PC-9 (cell line): ENCODE data around the gene ADSS1. TPM values are rescaled to one million over a fixed set of nuclear protein-coding genes. Genes with fewer than 3 reads are reported as not detected.

ENCODE experiments used
- BruUV-seq: library from RNA; stranded (reverse); fragments of 400-500 nt; replicated peaks from 2 replicates; lab custom pipeline; 2021; lab: Mats Ljungman, UMichigan
- CTCF ChIA-PET: fragments of 300-600 bp; sonication (Branson Sonifier 250); formaldehyde crosslinking; loops from one replicate; lab custom pipeline; 2022; ENCODE audit warnings: antibody characterized with exemption; lab: Charles Lee
- POLR2A ChIA-PET: fragments of 300-600 bp; sonication (Branson Sonifier 250); formaldehyde crosslinking; loops from one replicate; lab custom pipeline; 2022; ENCODE audit warnings: antibody characterized with exemption; ENCODE audit not compliant: unreplicated experiment; lab: Charles Lee
- DNase-seq, 2 experiments: peaks; one replicate each; pipeline versions ENCODE4 v3.0.0 to v3.0.0-alpha.2; 2015 to 2022; ENCODE audit warnings: mixed read lengths in 1 of 2
- H2AFZ ChIP-seq: fragments of 200-600 bp; sonication (generic); 2 replicates; pipeline ENCODE4 v1.8.1; 2017; ENCODE audit warnings: antibody characterized with exemption
- H3F3A ChIP-seq: fragments of 200-600 bp; sonication (generic); 2 replicates; pipeline ENCODE4 v1.8.1; 2017; ENCODE audit warnings: antibody characterized with exemption, mild to moderate bottlenecking, low read depth; ENCODE audit not compliant: insufficient read depth
- H3K27ac ChIP-seq: fragments of 200-600 bp; sonication (generic); 2 replicates; pipeline ENCODE4 v1.6.1; 2016; ENCODE audit warnings: mixed run types
- H3K27me3 ChIP-seq: fragments of 200-600 bp; sonication (generic); 2 replicates; pipeline ENCODE4 v1.6.1; 2016; ENCODE audit warnings: low read depth, mixed run types; ENCODE audit not compliant: insufficient read depth
- H3K36me3 ChIP-seq: fragments of 200-600 bp; sonication (generic); 2 replicates; pipeline ENCODE4 v1.6.1; 2016; ENCODE audit warnings: low read depth, mixed run types
- H3K4me1 ChIP-seq: fragments of 200-600 bp; sonication (generic); replicated peaks from 2 replicates; pipeline ENCODE4 v1.6.1; 2016; ENCODE audit warnings: mixed run types; ENCODE audit not compliant: insufficient read depth
- H3K4me2 ChIP-seq: fragments of 200-600 bp; sonication (generic); 2 replicates; pipeline ENCODE4 v1.6.1; 2017; ENCODE audit warnings: mixed run types
- H3K4me3 ChIP-seq: fragments of 200-600 bp; sonication (generic); 2 replicates; pipeline ENCODE4 v1.6.1; 2016; ENCODE audit warnings: mixed run types
- H3K79me2 ChIP-seq: fragments of 200-600 bp; sonication (generic); 2 replicates; pipeline ENCODE4 v1.6.1; 2017; ENCODE audit warnings: low read depth, mixed run types
- H3K9me2 ChIP-seq: fragments of 200-600 bp; sonication (generic); 2 replicates; pipeline ENCODE4 v1.8.1; 2017; ENCODE audit warnings: mild to moderate bottlenecking; ENCODE audit not compliant: insufficient read depth
- H3K9me3 ChIP-seq: fragments of 200-600 bp; sonication (generic); 2 replicates; pipeline ENCODE4 v1.8.1; 2016; ENCODE audit warnings: low read depth; ENCODE audit not compliant: insufficient read depth
- H4K20me1 ChIP-seq: fragments of 200-600 bp; sonication (generic); 2 replicates; pipeline ENCODE4 v1.8.1; 2017; ENCODE audit not compliant: insufficient read depth
- EZH2 ChIP-seq: fragments of 200-600 bp; sonication (generic); IDR thresholded peaks from 2 replicates; pipeline ENCODE4 v1.8.0; 2017; ENCODE audit warnings: antibody characterized with exemption, low read depth
- intact Hi-C: fragments of 100-400 bp; cut with micrococcal nuclease; formaldehyde crosslinking; loops from one replicate; pipeline ENCODE4 v1.10.0; 2022; ENCODE audit not compliant: unreplicated experiment
- total RNA-seq: library from RNA; stranded (reverse); gene quantifications from 2 replicates; pipeline ENCODE4 v1.2.3, GENCODE V29; 2021
- TF ChIP-seq, protein P1 (sequence below): fragments of 200-600 bp; sonication (generic); conservative IDR thresholded peaks from 2 replicates; pipeline ENCODE4 v1.6.1; 2017; ENCODE audit warnings: mixed run types, antibody characterized with exemption, mild to moderate bottlenecking, moderate library complexity

Gene ADSS1
- total RNA-seq, 1 experiment from 2014 or later = 5.8 TPM

DNA sequence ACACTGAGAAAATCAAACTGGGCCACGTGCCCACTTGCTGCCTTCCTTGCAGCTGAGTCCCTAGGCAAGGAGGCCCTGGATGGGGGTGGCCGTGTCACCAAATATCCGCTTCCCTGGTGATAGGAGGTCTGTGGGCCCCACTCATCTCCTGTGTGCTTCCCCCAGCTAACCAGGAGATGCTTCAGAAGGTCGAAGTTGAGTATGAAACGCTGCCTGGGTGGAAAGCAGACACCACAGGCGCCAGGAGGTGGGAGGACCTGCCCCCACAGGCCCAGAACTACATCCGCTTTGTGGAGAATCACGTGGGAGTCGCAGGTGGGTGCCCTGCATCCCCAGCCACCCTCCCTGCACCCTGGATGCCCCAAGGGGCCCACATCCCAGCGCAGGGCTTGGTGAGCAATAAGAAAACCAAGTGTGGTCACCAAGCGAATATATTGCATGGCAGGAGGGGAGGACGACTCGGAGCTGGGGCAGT lies 22.1 kb downstream of the ADSS1 start:
- Histone ChIP-seq H3K4me2 (no peak overlapping the region), H3K4me1 (peaks cover 19% of the 10 kb centered on the region), H3K27me3 (peaks cover 3% of the 10 kb centered on the region; the same call in 1 of the 2 replicates), H3F3A (peaks cover 9% of the 10 kb centered on the region; the same call in 1 of the 2 replicates), H3K9me3 (no peaks in the 10 kb centered on the region), H3K9me2 (no peaks in the 10 kb centered on the region), H2AFZ (no peak overlapping the region), H3K27ac (no peak overlapping the region), H3K4me3 (no peak overlapping the region), H3K79me2 (no peaks in the 10 kb centered on the region), H3K36me3 (no peaks in the 10 kb centered on the region), H4K20me1 (no peaks in the 10 kb centered on the region)
- no peak for DNase-seq
- ChIA-PET POLR2A (no interaction called here), CTCF (no interaction called here)
- no TSS peak for BruUV-seq
- TF ChIP-seq, protein P1, sequence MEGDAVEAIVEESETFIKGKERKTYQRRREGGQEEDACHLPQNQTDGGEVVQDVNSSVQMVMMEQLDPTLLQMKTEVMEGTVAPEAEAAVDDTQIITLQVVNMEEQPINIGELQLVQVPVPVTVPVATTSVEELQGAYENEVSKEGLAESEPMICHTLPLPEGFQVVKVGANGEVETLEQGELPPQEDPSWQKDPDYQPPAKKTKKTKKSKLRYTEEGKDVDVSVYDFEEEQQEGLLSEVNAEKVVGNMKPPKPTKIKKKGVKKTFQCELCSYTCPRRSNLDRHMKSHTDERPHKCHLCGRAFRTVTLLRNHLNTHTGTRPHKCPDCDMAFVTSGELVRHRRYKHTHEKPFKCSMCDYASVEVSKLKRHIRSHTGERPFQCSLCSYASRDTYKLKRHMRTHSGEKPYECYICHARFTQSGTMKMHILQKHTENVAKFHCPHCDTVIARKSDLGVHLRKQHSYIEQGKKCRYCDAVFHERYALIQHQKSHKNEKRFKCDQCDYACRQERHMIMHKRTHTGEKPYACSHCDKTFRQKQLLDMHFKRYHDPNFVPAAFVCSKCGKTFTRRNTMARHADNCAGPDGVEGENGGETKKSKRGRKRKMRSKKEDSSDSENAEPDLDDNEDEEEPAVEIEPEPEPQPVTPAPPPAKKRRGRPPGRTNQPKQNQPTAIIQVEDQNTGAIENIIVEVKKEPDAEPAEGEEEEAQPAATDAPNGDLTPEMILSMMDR = no peak
- no peak for TF ChIP-seq EZH2
- intact Hi-C loops = no loop called here

DNA sequence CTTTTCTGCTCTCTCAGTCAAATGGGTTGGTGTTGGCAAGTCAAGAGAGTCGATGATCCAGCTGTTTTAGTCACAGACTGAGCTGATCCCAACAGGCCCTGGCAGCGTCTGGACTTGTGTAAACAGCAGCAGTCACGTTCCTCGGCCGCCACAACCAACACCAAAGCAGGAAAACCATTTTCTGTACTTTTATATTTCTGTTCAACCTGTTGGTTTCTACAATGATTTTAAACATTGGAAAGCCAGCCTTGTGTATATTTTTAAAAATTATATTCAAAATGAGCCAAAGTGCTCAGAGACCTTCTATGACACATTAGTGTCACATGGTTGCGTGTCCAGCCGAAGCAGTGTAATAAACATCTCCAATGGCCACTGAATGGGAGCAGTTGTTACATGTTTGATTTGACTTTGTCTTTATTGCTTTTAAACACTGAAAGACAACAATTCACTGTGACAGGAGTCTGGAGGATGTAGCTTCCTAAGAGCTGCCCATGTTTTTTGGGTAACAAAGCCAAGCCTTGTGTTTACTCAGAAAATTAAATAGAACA lies 23.0 kb downstream of the ADSS1 start:
- peaks cover 19% of the 10 kb centered on the region for H3K4me1 ChIP-seq
- DNase-seq = no peak
- H3K79me2 ChIP-seq = no peaks in the 10 kb centered on the region
- no peaks in the 10 kb centered on the region for H3K27me3 ChIP-seq
- H4K20me1 ChIP-seq = no peaks in the 10 kb centered on the region
- peaks cover 9% of the 10 kb centered on the region; the same call in 1 of the 2 replicates for H3F3A ChIP-seq
- H3K27ac ChIP-seq = no peak overlapping the region
- no peak overlapping the region for H3K4me2 ChIP-seq
- ChIA-PET CTCF (no interaction called here), POLR2A (no interaction called here)
- BruUV-seq = no TSS peak
- no peak overlapping the region for H2AFZ ChIP-seq
- TF ChIP-seq, protein P1 = no peak
- TF ChIP-seq EZH2 = no peak
- no peaks in the 10 kb centered on the region for H3K9me3 ChIP-seq
- H3K36me3 ChIP-seq = no peaks in the 10 kb centered on the region
- H3K4me3 ChIP-seq = no peak overlapping the region
- intact Hi-C loops = no loop called here
- no peaks in the 10 kb centered on the region for H3K9me2 ChIP-seq

- no peak for DNase-seq
- H3K9me2 ChIP-seq = no peaks in the 10 kb centered on the region
- H3K4me3 ChIP-seq = no peak overlapping the region
- H3K36me3 ChIP-seq = no peaks in the 10 kb centered on the region
- H3F3A ChIP-seq = peaks cover 9% of the 10 kb centered on the region; the same call in 1 of the 2 replicates
- no peaks in the 10 kb centered on the region for H3K9me3 ChIP-seq
- no peak overlapping the region for H3K27ac ChIP-seq
- ChIA-PET POLR2A (no interaction called here), CTCF (no interaction called here)
- H3K4me2 ChIP-seq = no peak overlapping the region
- peaks cover 19% of the 10 kb centered on the region for H3K4me1 ChIP-seq
- H2AFZ ChIP-seq = no peak overlapping the region
- H4K20me1 ChIP-seq = no peaks in the 10 kb centered on the region
- intact Hi-C loops = no loop called here
- no peak for TF ChIP-seq EZH2
- TF ChIP-seq, protein P1 = no peak
- no peaks in the 10 kb centered on the region for H3K27me3 ChIP-seq
- no peaks in the 10 kb centered on the region for H3K79me2 ChIP-seq
- no TSS peak for BruUV-seq
These were observed 23.8 kb downstream of the ADSS1 start for GRCh38 chr14:104747876-104748275.
